HCT116 (cell line): Measurements from ENCODE around the gene CCDC188. TPM values are rescaled to one million over a fixed set of nuclear protein-coding genes. Genes with fewer than 3 reads are reported as not detected.

Experiments used
- ATAC-seq: fragments of 200-7000 bp; cut with Tn5 transposase; 2 replicates; pipeline ENCODE4 v1.9.1; 2020; ENCODE audit warnings: mild to moderate bottlenecking, moderate library complexity
- BruUV-seq: library from RNA; stranded (reverse); fragments of 400-500 nt; replicated peaks from 2 replicates; lab custom pipeline; 2021; lab: Mats Ljungman, UMichigan
- CTCF ChIA-PET: fragments of 300-600 bp; sonication (Branson Sonifier 250); formaldehyde crosslinking; loops from one replicate; lab custom pipeline; 2021; ENCODE audit warnings: antibody characterized with exemption; lab: Charles Lee
- POLR2A ChIA-PET: fragments of 300-600, 350-600 bp; sonication (Branson Sonifier 250); formaldehyde crosslinking; loops from one replicate; lab custom pipeline; 2021; ENCODE audit warnings: antibody characterized with exemption; lab: Charles Lee
- RAD21 ChIA-PET, 2 experiments: fragments of 300-600 bp; sonication (Branson Sonifier 250); formaldehyde crosslinking; loops; one replicate each; lab custom pipeline; 2023; ENCODE audit warnings: low total read pairs in 2 of 2; ENCODE audit not compliant: uncharacterized antibody in 2 of 2, unreplicated experiment in 2 of 2, low non-redundant PET in 1 of 2; lab: Charles Lee
- DNase-seq: peaks from one replicate; pipeline ENCODE4 v3.0.0-alpha.2; 2010; ENCODE audit warnings: low read depth, low spot score
- H2AFZ ChIP-seq: fragments of 200-600 bp; shearing (Covaris generic), sonication (generic); 2 replicates; pipeline ENCODE4 v1.6.1; 2017; ENCODE audit warnings: low read depth, mixed run types, mixed read lengths, antibody characterized with exemption, low read length; ENCODE audit not compliant: poor library complexity, severe bottlenecking
- H3K27ac ChIP-seq: 2 replicates; pipeline ENCODE4 v1.5.1; 2012; ENCODE audit warnings: low read depth, low read length
- H3K27me3 ChIP-seq: fragments of 200-600 bp; sonication (generic); 2 replicates; pipeline ENCODE4 v1.6.1; 2016; ENCODE audit warnings: mixed run types, low read length, mixed read lengths; ENCODE audit not compliant: insufficient read depth
- H3K36me3 ChIP-seq, 2 experiments: fragments of 200-500 bp in 1 of 2; fragments of 200-600 bp in 1 of 2; sonication (Bioruptor generic) in 1 of 2; sonication (generic) in 1 of 2; 2 replicates each; pipeline versions ENCODE4 v1.5.1 to v1.6.1; 2014 to 2016; ENCODE audit warnings: low read length in 2 of 2, inconsistent platforms in 1 of 2, mixed read lengths in 1 of 2, mixed run types in 1 of 2; ENCODE audit not compliant: insufficient read depth in 2 of 2, control insufficient read depth in 1 of 2
- H3K4me1 ChIP-seq, 2 experiments: fragments of 200-600 bp in 1 of 2; sonication (generic) in 1 of 2; 2 replicates each; pipeline versions ENCODE4 v1.5.1 to v1.6.1; 2012 to 2017; ENCODE audit warnings: low read length in 2 of 2, inconsistent platforms in 1 of 2, mild to moderate bottlenecking in 1 of 2, mixed read lengths in 1 of 2, mixed run types in 1 of 2, moderate library complexity in 1 of 2; ENCODE audit not compliant: insufficient read depth in 2 of 2, control insufficient read depth in 1 of 2
- H3K4me2 ChIP-seq: fragments of 200-600 bp; sonication (generic); 2 replicates; pipeline ENCODE4 v1.6.1; 2017; ENCODE audit warnings: mixed run types, low read length, mixed read lengths
- H3K4me3 ChIP-seq, 2 experiments: fragments of 200-600 bp in 1 of 2; sonication (generic) in 1 of 2; replicated peaks in 1 of 2; 2 replicates each; pipeline ENCODE4 v1.5.1; 2011 to 2016; ENCODE audit warnings: low read length in 2 of 2, control low read depth in 1 of 2, low read depth in 1 of 2, mild to moderate bottlenecking in 1 of 2, mixed read lengths in 1 of 2, mixed run types in 1 of 2
- H3K79me2 ChIP-seq: fragments of 200-600 bp; sonication (generic); 2 replicates; pipeline ENCODE4 v1.6.1; 2017; ENCODE audit warnings: mild to moderate bottlenecking, mixed run types, low read length, moderate library complexity, mixed read lengths; ENCODE audit not compliant: insufficient read depth
- H3K9ac ChIP-seq: fragments of 200-600 bp; sonication (generic); 2 replicates; pipeline ENCODE4 v1.6.1; 2016; ENCODE audit warnings: low read length, mixed read lengths
- H3K9me2 ChIP-seq: fragments of 200-600 bp; sonication (generic), shearing (Covaris generic); 2 replicates; pipeline ENCODE4 v1.6.1; 2017; ENCODE audit warnings: mixed run types, mild to moderate bottlenecking, moderate library complexity; ENCODE audit not compliant: insufficient read depth
- H3K9me3 ChIP-seq, 2 experiments: fragments of 200-500 bp in 1 of 2; fragments of 200-600 bp in 1 of 2; sonication (Bioruptor generic) in 1 of 2; sonication (generic) in 1 of 2; 2 replicates each; pipeline ENCODE4 v1.6.1; 2014 to 2017; ENCODE audit warnings: low read length in 2 of 2, mixed read lengths in 2 of 2, inconsistent platforms in 1 of 2, low read depth in 1 of 2, mild to moderate bottlenecking in 1 of 2, mixed run types in 1 of 2, moderate library complexity in 1 of 2; ENCODE audit not compliant: control insufficient read depth in 1 of 2, insufficient read depth in 1 of 2
- H4K20me1 ChIP-seq: fragments of 200-600 bp; sonication (generic), shearing (Covaris generic); 2 replicates; pipeline ENCODE4 v1.6.1; 2017; ENCODE audit warnings: mixed run types, mild to moderate bottlenecking, moderate library complexity; ENCODE audit not compliant: insufficient read depth
- POLR2A ChIP-seq: IDR thresholded peaks from 2 replicates; pipeline ENCODE4 v1.7.0; 2011; ENCODE audit warnings: borderline replicate concordance; ENCODE audit not compliant: insufficient read depth, insufficient read length; ENCODE audit errors: extremely low read depth
- TCF7L2 ChIP-seq: IDR thresholded peaks from 2 replicates; pipeline ENCODE4 v1.7.0; 2011; ENCODE audit warnings: borderline replicate concordance, inconsistent platforms; ENCODE audit not compliant: insufficient read depth, insufficient read length; ENCODE audit errors: extremely low read depth
- YY1 ChIP-seq: IDR thresholded peaks from 2 replicates; pipeline ENCODE4 v1.6.1; 2011; ENCODE audit warnings: low read length, low read depth, moderate library complexity, mild to moderate bottlenecking; ENCODE audit not compliant: insufficient replicate concordance; ENCODE audit errors: extremely low read depth
- intact Hi-C: fragments of 100-400 bp; cut with micrococcal nuclease; formaldehyde crosslinking; loops from 2 replicates; pipeline ENCODE4 v1.10.0; 2022
- total RNA-seq: library from RNA; stranded (reverse); gene quantifications from one replicate; pipeline ENCODE4 v1.2.1, GENCODE V29; 2021; ENCODE audit not compliant: unreplicated experiment
- TF ChIP-seq, protein P1 (sequence below): IDR thresholded peaks from 2 replicates; pipeline ENCODE4 v1.6.1; 2012

The CCDC188 gene
- total RNA-seq, 1 experiment from 2014 or later = not detected

DNA sequence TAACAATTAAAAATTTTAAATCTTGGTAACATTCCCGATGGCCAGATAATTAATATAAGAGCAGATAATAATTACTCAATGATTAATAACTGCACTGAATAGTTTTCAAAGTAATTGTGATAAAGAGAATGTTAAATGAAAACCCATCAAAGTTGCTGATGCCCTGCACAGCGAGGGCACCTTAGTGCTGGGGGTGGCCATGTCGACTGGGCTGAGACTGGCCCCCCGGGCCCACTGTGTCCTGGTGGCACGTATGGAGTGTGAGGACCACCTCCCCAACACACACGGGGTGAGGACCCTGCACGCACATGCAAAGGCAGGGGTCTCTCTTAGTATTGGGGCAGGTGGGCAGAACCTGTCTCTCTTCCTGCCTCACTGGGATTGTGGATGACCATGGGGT, 15.1 kb upstream of the CCDC188 start:
- Histone ChIP-seq H3K36me3 (no peaks in the 10 kb centered on the region), H3K27ac (no peak overlapping the region), H3K4me1 (no peaks in the 10 kb centered on the region), H3K9ac (no peak overlapping the region), H3K9me3 (no peaks in the 10 kb centered on the region), H3K9me2 (no peaks in the 10 kb centered on the region), H2AFZ (no peak overlapping the region), H4K20me1 (no peaks in the 10 kb centered on the region), H3K27me3 (no peaks in the 10 kb centered on the region), H3K79me2 (no peaks in the 10 kb centered on the region), H3K4me3 (no peak overlapping the region), H3K4me2 (no peak overlapping the region)
- no peak for DNase-seq
- ChIA-PET RAD21 (no interaction called here), POLR2A (no interaction called here), CTCF (interaction anchor here (1.4 kb wide), 1 partner anchor 12 kb away, joined by 3 read pairs; no protein-coding TSS in a partner anchor)
- ATAC-seq = no peak
- no TSS peak for BruUV-seq
- no peak for TF ChIP-seq POLR2A
- intact Hi-C loops = no loop called here

DNA sequence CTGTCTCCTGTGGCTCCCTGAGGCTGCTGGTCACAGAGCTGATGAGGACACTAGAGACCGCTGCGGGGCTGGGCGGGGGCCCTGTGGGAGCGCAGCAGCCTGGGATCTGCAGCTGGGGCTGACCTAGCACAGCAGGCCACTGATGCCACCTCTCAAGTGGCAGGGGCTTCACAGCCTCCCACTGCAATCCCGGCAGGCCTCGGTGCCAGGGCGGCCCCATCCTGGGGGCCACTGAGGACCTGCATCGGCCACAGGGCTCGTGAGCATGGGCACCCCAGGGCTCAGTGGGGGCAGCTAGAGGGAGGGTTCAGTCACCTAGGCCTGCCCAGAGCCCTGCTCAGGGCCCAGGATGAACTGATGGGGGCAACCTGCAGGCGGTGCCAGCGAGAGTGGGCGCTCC, 14.6 kb upstream of the CCDC188 start:
- no peak overlapping the region for H2AFZ ChIP-seq
- BruUV-seq = no TSS peak
- DNase-seq (no peak), ATAC-seq (no peak)
- H3K4me1 ChIP-seq = no peaks in the 10 kb centered on the region
- H4K20me1 ChIP-seq = no peaks in the 10 kb centered on the region
- H3K36me3 ChIP-seq = no peaks in the 10 kb centered on the region
- ChIA-PET CTCF (no interaction called here), POLR2A (no interaction called here), RAD21 (no interaction called here)
- H3K9me3 ChIP-seq = no peaks in the 10 kb centered on the region
- intact Hi-C loops = no loop called here
- no peak for TF ChIP-seq TCF7L2
- TF ChIP-seq POLR2A = no peak
- TF ChIP-seq YY1 = no peak
- TF ChIP-seq, protein P1, sequence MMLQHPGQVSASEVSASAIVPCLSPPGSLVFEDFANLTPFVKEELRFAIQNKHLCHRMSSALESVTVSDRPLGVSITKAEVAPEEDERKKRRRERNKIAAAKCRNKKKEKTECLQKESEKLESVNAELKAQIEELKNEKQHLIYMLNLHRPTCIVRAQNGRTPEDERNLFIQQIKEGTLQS = no peak
- H3K27ac ChIP-seq = no peak overlapping the region
- no peak overlapping the region for H3K4me3 ChIP-seq
- H3K27me3 ChIP-seq = no peaks in the 10 kb centered on the region
- H3K9ac ChIP-seq = no peak overlapping the region
- H3K79me2 ChIP-seq = no peaks in the 10 kb centered on the region
- H3K9me2 ChIP-seq = no peaks in the 10 kb centered on the region
- H3K4me2 ChIP-seq = no peak overlapping the region
